HepG2 (cell line): ENCODE results near the gene WWP2. TPM values are rescaled to one million over a fixed set of nuclear protein-coding genes. Genes with fewer than 3 reads are reported as not detected.

Experiments used
- ATAC-seq: fragments of 200-7000 bp; cut with Tn5 transposase; 3 replicates; pipeline ENCODE4 v1.9.1; 2020; ENCODE audit warnings: mild to moderate bottlenecking, moderate library complexity
- BruUV-seq: library from RNA; stranded (reverse); fragments of 400-500 nt; replicated peaks from 2 replicates; lab custom pipeline; 2021; lab: Mats Ljungman, UMichigan
- CTCF ChIA-PET: fragments of 300-600 bp; formaldehyde crosslinking; extraction: SDS; loops from one replicate; lab custom pipeline; 2021; ENCODE audit warnings: low total read pairs, inconsistent platforms, low intra/inter-chr PET ratio; lab: Yijun Ruan, JAX
- POLR2A ChIA-PET: fragments of 350-600 bp; sonication (Branson Sonifier 250); formaldehyde crosslinking; loops from one replicate; lab custom pipeline; 2020; ENCODE audit warnings: antibody characterized with exemption, inconsistent platforms; lab: Yijun Ruan, JAX
- DNase-seq: peaks from one replicate; pipeline ENCODE4 v3.0.0-alpha.2; 2015; ENCODE audit warnings: low spot score
- FAIRE-seq: peaks from 3 replicates; lab custom pipeline; 2011; peaks lifted over from hg19 to GRCh38; lab: Jason Lieb, UNC
- H2AFZ ChIP-seq: one replicate; pipeline ENCODE4 v1.6.1; 2011; ENCODE audit warnings: low read length, inconsistent platforms
- H3K27ac ChIP-seq: fragments of 300-600 bp; 3 replicates; pipeline ENCODE4 v1.8.0; 2011; ENCODE audit warnings: mixed run types, mild to moderate bottlenecking, mixed read lengths, low read length, inconsistent platforms; ENCODE audit not compliant: insufficient read depth; ENCODE audit errors: extremely low read length
- H3K27me3 ChIP-seq, 2 experiments: fragments of 200-600 bp in 1 of 2; 2 replicates in 1 of 2; 3 replicates in 1 of 2; pipeline versions ENCODE4 v1.6.0 to v1.8.0; 2011; ENCODE audit warnings: low read length in 2 of 2, mild to moderate bottlenecking in 2 of 2, moderate library complexity in 2 of 2, inconsistent platforms in 1 of 2; ENCODE audit not compliant: insufficient read depth in 2 of 2, control insufficient read depth in 1 of 2
- H3K36me3 ChIP-seq, 2 experiments: fragments of 200-600 bp in 1 of 2; replicated peaks in 1 of 2; 2 replicates in 1 of 2; 3 replicates in 1 of 2; pipeline versions ENCODE4 v1.5.1 to v1.8.0; 2011; ENCODE audit warnings: low read length in 2 of 2, inconsistent platforms in 1 of 2; ENCODE audit not compliant: insufficient read depth in 2 of 2, control insufficient read depth in 1 of 2
- H3K4me1 ChIP-seq: 2 replicates; pipeline ENCODE4 v1.5.1; 2012; ENCODE audit warnings: low read length, inconsistent platforms; ENCODE audit not compliant: insufficient read depth
- H3K4me2 ChIP-seq: 2 replicates; pipeline ENCODE4 v1.6.0; 2011; ENCODE audit warnings: low read depth, low read length, inconsistent platforms
- H3K4me3 ChIP-seq, 3 experiments: fragments of 200-600 bp in 1 of 3; sonication (generic), shearing (Covaris generic) in 1 of 3; replicated peaks in 1 of 3; 2 replicates each; pipeline ENCODE4 v1.5.1; 2011 to 2016; ENCODE audit warnings: low read length in 3 of 3, inconsistent platforms in 2 of 3, low read depth in 2 of 3, mild to moderate bottlenecking in 2 of 3, control low read depth in 1 of 3, mixed read lengths in 1 of 3; ENCODE audit not compliant: insufficient read depth in 1 of 3
- H3K79me2 ChIP-seq: one replicate; pipeline ENCODE4 v1.6.1; 2011; ENCODE audit warnings: low read length, inconsistent platforms; ENCODE audit not compliant: insufficient read depth
- H3K9ac ChIP-seq: 2 replicates; pipeline ENCODE4 v1.6.0; 2011; ENCODE audit warnings: mild to moderate bottlenecking, low read depth, low read length, inconsistent platforms; ENCODE audit not compliant: insufficient read depth
- H3K9me3 ChIP-seq: 2 replicates; pipeline ENCODE4 v1.5.1; 2012; ENCODE audit warnings: mild to moderate bottlenecking, low read length
- H4K20me1 ChIP-seq: 2 replicates; pipeline ENCODE4 v1.6.0; 2011; ENCODE audit warnings: inconsistent platforms, mild to moderate bottlenecking, low read length, moderate library complexity; ENCODE audit not compliant: insufficient read depth
- CHD2 ChIP-seq: IDR thresholded peaks from 2 replicates; pipeline ENCODE4 v1.6.1; 2011; ENCODE audit warnings: low read depth, low read length, improper control_type of control experiment
- GFI1 ChIP-seq: sonication (generic); formaldehyde crosslinking; IDR thresholded peaks from 2 replicates; pipeline ENCODE4 v1.5.0; 2020; ENCODE audit warnings: missing genetic modification reagents, mild to moderate bottlenecking, borderline replicate concordance
- KDM5B ChIP-seq: sonication (generic); formaldehyde crosslinking; IDR thresholded peaks from 2 replicates; pipeline ENCODE4 v1.4.0; 2020; ENCODE audit warnings: missing genetic modification reagents, mild to moderate bottlenecking, borderline replicate concordance
- MXI1 ChIP-seq: IDR thresholded peaks from 3 replicates; pipeline ENCODE4 v1.6.1; 2012; ENCODE audit warnings: low read depth, low read length, inconsistent platforms, borderline replicate concordance
- RELA ChIP-seq: sonication (generic); formaldehyde crosslinking; IDR thresholded peaks from 2 replicates; pipeline ENCODE4 v1.4.0; 2020; ENCODE audit warnings: missing genetic modification reagents
- TBX3 ChIP-seq: fragments of 450-650 bp; IDR thresholded peaks from 2 replicates; pipeline ENCODE4 v1.6.1; 2017; ENCODE audit warnings: antibody characterized with exemption, mild to moderate bottlenecking, inconsistent platforms, borderline replicate concordance
- TEAD2 ChIP-seq: sonication (generic); formaldehyde crosslinking; IDR thresholded peaks from 2 replicates; pipeline ENCODE4 v1.9.0; 2021; ENCODE audit warnings: missing genetic modification reagents
- ZBTB42 ChIP-seq: sonication (generic); formaldehyde crosslinking; IDR thresholded peaks from 2 replicates; pipeline ENCODE4 v1.5.0; 2020; ENCODE audit warnings: mild to moderate bottlenecking, missing genetic modification reagents
- ZNF160 ChIP-seq: sonication (generic); formaldehyde crosslinking; IDR thresholded peaks from 2 replicates; pipeline ENCODE4 v1.8.0; 2022; ENCODE audit warnings: mild to moderate bottlenecking, inconsistent platforms, missing genetic modification reagents
- ZNF224 ChIP-seq: sonication (generic); formaldehyde crosslinking; IDR thresholded peaks from 2 replicates; pipeline ENCODE4 v1.5.0; 2020; ENCODE audit warnings: mild to moderate bottlenecking, missing genetic modification reagents
- ZNF670 ChIP-seq: sonication (generic); formaldehyde crosslinking; IDR thresholded peaks from 2 replicates; pipeline ENCODE4 v1.8.0; 2022; ENCODE audit warnings: mild to moderate bottlenecking, missing genetic modification reagents, borderline replicate concordance
- WGBS: methylation state at CpG from one replicate; pipeline ENCODE4 v1.1.6; 2017; ENCODE audit warnings: low lambda C conversion rate; 5-methylcytosine and 5-hydroxymethylcytosine counted together
- in situ Hi-C: cut with HindIII; loops from 2 replicates; pipeline ENCODE4 v1.10.0; 2017; ENCODE audit warnings: low pct_unique_long_range_greater_than_20kb; ENCODE audit not compliant: extremely low pct_ligation_motif_present
- intact Hi-C: fragments of 100-400 bp; cut with micrococcal nuclease; formaldehyde crosslinking; loops from one replicate; pipeline ENCODE4 v1.10.0; 2022; ENCODE audit not compliant: unreplicated experiment
- polyA plus RNA-seq, 8 experiments: library from polyadenylated mRNA; depleted of rRNA in 3 of 8; stranded (reverse) in 7 of 8; unstranded in 1 of 8; fragments of >200 nt; fragmentation: Illumina TruSeq in 4 of 8; extraction: Trizol in 4 of 8; gene quantifications; 2 replicates each; pipeline versions ENCODE4 v1.2.1 to v1.2.3, GENCODE V29; 2011 to 2016; ENCODE audit warnings: low read depth in 4 of 8, missing spikeins in 1 of 8, mixed read lengths in 1 of 8; ENCODE audit not compliant: insufficient read depth in 1 of 8
- total RNA-seq, 5 experiments: library from RNA; depleted of rRNA; stranded (reverse); fragments of >200 nt; fragmentation: Illumina TruSeq; extraction: Trizol; gene quantifications; 2 replicates each; pipeline ENCODE4 v1.2.3, GENCODE V29; 2016; ENCODE audit warnings: low read depth in 1 of 5
- TF ChIP-seq, protein P1 (sequence below): conservative IDR thresholded peaks from 2 replicates; pipeline ENCODE4 v1.6.1; 2018; ENCODE audit warnings: missing genetic modification reagents
- TF ChIP-seq, protein P2 (sequence below): sonication (generic); formaldehyde crosslinking; IDR thresholded peaks from 2 replicates; pipeline ENCODE4 v1.5.1; 2020; ENCODE audit warnings: missing genetic modification reagents, mild to moderate bottlenecking, borderline replicate concordance
- TF ChIP-seq, protein P3 (sequence below): sonication (generic); formaldehyde crosslinking; IDR thresholded peaks from 2 replicates; pipeline ENCODE4 v1.5.1; 2020; ENCODE audit warnings: missing genetic modification reagents, mild to moderate bottlenecking, borderline replicate concordance
- TF ChIP-seq, protein P4 (sequence below): sonication (generic); formaldehyde crosslinking; IDR thresholded peaks from 2 replicates; pipeline ENCODE4 v1.4.0; 2020; ENCODE audit warnings: missing genetic modification reagents

The WWP2 gene
- total and polyA plus RNA-seq, 2 of the 13 experiments (the other 11 are each of a cell fraction or from before 2014, with no cell fraction given), result 11.4 to 28.2 TPM

DNA sequence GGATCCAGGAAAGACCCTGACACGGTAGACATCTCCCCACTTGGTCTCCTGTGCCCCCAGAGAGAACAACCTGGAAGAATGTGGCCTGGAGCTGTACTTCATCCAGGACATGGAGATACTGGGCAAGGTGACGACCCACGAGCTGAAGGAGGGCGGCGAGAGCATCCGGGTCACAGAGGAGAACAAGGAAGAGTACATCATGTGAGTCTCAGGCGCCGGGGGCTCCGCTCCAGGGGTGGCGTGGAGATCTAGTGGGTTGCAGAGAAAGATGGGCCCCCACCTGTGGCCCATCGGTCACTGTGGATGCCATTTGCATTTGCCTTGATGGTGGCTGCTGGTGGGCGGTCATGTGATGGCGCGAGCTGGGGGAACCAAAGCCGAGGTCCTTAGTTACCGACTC lies 174.1 kb downstream of the WWP2 start:
- Histone ChIP-seq H3K9me3 (no peaks in the 10 kb centered on the region), H3K79me2 (no peaks in the 10 kb centered on the region), H3K27me3 (no peaks in the 10 kb centered on the region), H3K9ac (no peak overlapping the region), H3K4me1 (no peaks in the 10 kb centered on the region), H3K27ac (no peak overlapping the region), H3K4me3 (no peak overlapping the region), H2AFZ (no peak overlapping the region), H4K20me1 (no peaks in the 10 kb centered on the region), H3K36me3 (peaks cover 58 to 81% of the 10 kb centered on the region in 2 experiments), H3K4me2 (no peak overlapping the region)
- ChIA-PET POLR2A (no interaction called here), CTCF (no interaction called here)
- 97% methylated on average over 15 of the region's 16 CpGs for WGBS
- no peak for DNase-seq
- intact Hi-C loops, result no loop called here
- no TSS peak for BruUV-seq
- ATAC-seq, result no peak
- no peak for FAIRE-seq
- in situ Hi-C loops, result no loop called here
- no peak for TF ChIP-seq TBX3
- no peak for TF ChIP-seq ZBTB42 (CRISPR knock-in tag)
- no peak for TF ChIP-seq RELA
- no peak for TF ChIP-seq ZNF160 (CRISPR knock-in tag)
- TF ChIP-seq, protein P1, sequence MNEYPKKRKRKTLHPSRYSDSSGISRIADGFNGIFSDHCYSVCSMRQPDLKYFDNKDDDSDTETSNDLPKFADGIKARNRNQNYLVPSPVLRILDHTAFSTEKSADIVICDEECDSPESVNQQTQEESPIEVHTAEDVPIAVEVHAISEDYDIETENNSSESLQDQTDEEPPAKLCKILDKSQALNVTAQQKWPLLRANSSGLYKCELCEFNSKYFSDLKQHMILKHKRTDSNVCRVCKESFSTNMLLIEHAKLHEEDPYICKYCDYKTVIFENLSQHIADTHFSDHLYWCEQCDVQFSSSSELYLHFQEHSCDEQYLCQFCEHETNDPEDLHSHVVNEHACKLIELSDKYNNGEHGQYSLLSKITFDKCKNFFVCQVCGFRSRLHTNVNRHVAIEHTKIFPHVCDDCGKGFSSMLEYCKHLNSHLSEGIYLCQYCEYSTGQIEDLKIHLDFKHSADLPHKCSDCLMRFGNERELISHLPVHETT (CRISPR knock-in tag), result no peak
- TF ChIP-seq TEAD2 (CRISPR knock-in tag), result no peak
- no peak for TF ChIP-seq GFI1 (CRISPR knock-in tag)
- TF ChIP-seq KDM5B (CRISPR knock-in tag), result no peak
- TF ChIP-seq ZNF670, result no peak
- TF ChIP-seq, protein P2, sequence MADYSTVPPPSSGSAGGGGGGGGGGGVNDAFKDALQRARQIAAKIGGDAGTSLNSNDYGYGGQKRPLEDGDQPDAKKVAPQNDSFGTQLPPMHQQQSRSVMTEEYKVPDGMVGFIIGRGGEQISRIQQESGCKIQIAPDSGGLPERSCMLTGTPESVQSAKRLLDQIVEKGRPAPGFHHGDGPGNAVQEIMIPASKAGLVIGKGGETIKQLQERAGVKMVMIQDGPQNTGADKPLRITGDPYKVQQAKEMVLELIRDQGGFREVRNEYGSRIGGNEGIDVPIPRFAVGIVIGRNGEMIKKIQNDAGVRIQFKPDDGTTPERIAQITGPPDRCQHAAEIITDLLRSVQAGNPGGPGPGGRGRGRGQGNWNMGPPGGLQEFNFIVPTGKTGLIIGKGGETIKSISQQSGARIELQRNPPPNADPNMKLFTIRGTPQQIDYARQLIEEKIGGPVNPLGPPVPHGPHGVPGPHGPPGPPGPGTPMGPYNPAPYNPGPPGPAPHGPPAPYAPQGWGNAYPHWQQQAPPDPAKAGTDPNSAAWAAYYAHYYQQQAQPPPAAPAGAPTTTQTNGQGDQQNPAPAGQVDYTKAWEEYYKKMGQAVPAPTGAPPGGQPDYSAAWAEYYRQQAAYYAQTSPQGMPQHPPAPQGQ (CRISPR knock-in tag), result no peak
- no peak for TF ChIP-seq MXI1
- TF ChIP-seq CHD2, result no peak
- TF ChIP-seq, protein P3, sequence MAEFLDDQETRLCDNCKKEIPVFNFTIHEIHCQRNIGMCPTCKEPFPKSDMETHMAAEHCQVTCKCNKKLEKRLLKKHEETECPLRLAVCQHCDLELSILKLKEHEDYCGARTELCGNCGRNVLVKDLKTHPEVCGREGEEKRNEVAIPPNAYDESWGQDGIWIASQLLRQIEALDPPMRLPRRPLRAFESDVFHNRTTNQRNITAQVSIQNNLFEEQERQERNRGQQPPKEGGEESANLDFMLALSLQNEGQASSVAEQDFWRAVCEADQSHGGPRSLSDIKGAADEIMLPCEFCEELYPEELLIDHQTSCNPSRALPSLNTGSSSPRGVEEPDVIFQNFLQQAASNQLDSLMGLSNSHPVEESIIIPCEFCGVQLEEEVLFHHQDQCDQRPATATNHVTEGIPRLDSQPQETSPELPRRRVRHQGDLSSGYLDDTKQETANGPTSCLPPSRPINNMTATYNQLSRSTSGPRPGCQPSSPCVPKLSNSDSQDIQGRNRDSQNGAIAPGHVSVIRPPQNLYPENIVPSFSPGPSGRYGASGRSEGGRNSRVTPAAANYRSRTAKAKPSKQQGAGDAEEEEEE (CRISPR knock-in tag), result no peak
- TF ChIP-seq ZNF224 (CRISPR knock-in tag), result no peak
- TF ChIP-seq, protein P4, sequence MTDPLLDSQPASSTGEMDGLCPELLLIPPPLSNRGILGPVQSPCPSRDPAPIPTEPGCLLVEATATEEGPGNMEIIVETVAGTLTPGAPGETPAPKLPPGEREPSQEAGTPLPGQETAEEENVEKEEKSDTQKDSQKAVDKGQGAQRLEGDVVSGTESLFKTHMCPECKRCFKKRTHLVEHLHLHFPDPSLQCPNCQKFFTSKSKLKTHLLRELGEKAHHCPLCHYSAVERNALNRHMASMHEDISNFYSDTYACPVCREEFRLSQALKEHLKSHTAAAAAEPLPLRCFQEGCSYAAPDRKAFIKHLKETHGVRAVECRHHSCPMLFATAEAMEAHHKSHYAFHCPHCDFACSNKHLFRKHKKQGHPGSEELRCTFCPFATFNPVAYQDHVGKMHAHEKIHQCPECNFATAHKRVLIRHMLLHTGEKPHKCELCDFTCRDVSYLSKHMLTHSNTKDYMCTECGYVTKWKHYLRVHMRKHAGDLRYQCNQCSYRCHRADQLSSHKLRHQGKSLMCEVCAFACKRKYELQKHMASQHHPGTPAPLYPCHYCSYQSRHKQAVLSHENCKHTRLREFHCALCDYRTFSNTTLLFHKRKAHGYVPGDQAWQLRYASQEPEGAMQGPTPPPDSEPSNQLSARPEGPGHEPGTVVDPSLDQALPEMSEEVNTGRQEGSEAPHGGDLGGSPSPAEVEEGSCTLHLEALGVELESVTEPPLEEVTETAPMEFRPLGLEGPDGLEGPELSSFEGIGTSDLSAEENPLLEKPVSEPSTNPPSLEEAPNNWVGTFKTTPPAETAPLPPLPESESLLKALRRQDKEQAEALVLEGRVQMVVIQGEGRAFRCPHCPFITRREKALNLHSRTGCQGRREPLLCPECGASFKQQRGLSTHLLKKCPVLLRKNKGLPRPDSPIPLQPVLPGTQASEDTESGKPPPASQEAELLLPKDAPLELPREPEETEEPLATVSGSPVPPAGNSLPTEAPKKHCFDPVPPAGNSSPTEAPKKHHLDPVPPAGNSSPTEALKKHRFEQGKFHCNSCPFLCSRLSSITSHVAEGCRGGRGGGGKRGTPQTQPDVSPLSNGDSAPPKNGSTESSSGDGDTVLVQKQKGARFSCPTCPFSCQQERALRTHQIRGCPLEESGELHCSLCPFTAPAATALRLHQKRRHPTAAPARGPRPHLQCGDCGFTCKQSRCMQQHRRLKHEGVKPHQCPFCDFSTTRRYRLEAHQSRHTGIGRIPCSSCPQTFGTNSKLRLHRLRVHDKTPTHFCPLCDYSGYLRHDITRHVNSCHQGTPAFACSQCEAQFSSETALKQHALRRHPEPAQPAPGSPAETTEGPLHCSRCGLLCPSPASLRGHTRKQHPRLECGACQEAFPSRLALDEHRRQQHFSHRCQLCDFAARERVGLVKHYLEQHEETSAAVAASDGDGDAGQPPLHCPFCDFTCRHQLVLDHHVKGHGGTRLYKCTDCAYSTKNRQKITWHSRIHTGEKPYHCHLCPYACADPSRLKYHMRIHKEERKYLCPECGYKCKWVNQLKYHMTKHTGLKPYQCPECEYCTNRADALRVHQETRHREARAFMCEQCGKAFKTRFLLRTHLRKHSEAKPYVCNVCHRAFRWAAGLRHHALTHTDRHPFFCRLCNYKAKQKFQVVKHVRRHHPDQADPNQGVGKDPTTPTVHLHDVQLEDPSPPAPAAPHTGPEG (CRISPR knock-in tag), result no peak
